HL-60 (cell line): ENCODE results near the gene RFX7.

Experiments
- DNase-seq, 2 experiments: peaks; one replicate each; pipeline ENCODE4 v3.0.0-alpha.2; 2010 to 2020; ENCODE audit warnings: low read depth in 1 of 2, low spot score in 1 of 2
- H3K27ac ChIP-seq: fragments of 250-450 bp; sonication (Bioruptor Pico); replicated peaks from 2 replicates; pipeline ENCODE4 v1.5.1; 2020; ENCODE audit warnings: mild to moderate bottlenecking, moderate library complexity
- H3K27me3 ChIP-seq: fragments of 250-450 bp; sonication (Bioruptor Pico); 2 replicates; pipeline ENCODE4 v1.5.1; 2021; ENCODE audit warnings: mild to moderate bottlenecking, moderate library complexity; ENCODE audit not compliant: insufficient read depth, poor library complexity, severe bottlenecking
- H3K4me3 ChIP-seq: replicated peaks from 2 replicates; pipeline ENCODE4 v1.5.1; 2011; ENCODE audit warnings: mild to moderate bottlenecking, control low read depth, low read length; ENCODE audit not compliant: insufficient read depth
- GABPA ChIP-seq: IDR thresholded peaks from 2 replicates; pipeline ENCODE4 v1.6.1; 2012; ENCODE audit warnings: low read depth
- POLR2AphosphoS5 ChIP-seq: IDR thresholded peaks from 2 replicates; pipeline ENCODE4 v1.6.1; 2012; ENCODE audit warnings: low read depth
- SPI1 ChIP-seq: IDR thresholded peaks from 2 replicates; pipeline ENCODE4 v1.6.1; 2012; ENCODE audit warnings: low read depth, mild to moderate bottlenecking, borderline replicate concordance
- TF ChIP-seq, protein P1 (sequence below): IDR thresholded peaks from 2 replicates; pipeline ENCODE4 v1.6.1; 2012; ENCODE audit warnings: low read depth; ENCODE audit not compliant: insufficient replicate concordance
- TF ChIP-seq, protein P2 (sequence below): IDR thresholded peaks from one replicate; pipeline ENCODE4 v1.5.1; 2011; ENCODE audit warnings: low read length, control low read depth, inconsistent platforms; ENCODE audit not compliant: insufficient read depth

RFX7 gene

GRCh38 chr15:56042031-56042430, 201.6 kb downstream of the RFX7 start:
- Histone ChIP-seq H3K4me3 (no peak overlapping the region), H3K27ac (no peak overlapping the region), H3K27me3 (no peaks in the 10 kb centered on the region)
- DNase-seq, result no peak
- TF ChIP-seq POLR2AphosphoS5, result no peak

- Histone ChIP-seq H3K27me3 (no peaks in the 10 kb centered on the region), H3K4me3 (no peak overlapping the region), H3K27ac (no peak overlapping the region)
- peak in 1 of 2 experiments; percentile 38 for DNase-seq
- TF ChIP-seq POLR2AphosphoS5 (no peak), SPI1 (no peak), GABPA (no peak)
- TF ChIP-seq, protein P1, sequence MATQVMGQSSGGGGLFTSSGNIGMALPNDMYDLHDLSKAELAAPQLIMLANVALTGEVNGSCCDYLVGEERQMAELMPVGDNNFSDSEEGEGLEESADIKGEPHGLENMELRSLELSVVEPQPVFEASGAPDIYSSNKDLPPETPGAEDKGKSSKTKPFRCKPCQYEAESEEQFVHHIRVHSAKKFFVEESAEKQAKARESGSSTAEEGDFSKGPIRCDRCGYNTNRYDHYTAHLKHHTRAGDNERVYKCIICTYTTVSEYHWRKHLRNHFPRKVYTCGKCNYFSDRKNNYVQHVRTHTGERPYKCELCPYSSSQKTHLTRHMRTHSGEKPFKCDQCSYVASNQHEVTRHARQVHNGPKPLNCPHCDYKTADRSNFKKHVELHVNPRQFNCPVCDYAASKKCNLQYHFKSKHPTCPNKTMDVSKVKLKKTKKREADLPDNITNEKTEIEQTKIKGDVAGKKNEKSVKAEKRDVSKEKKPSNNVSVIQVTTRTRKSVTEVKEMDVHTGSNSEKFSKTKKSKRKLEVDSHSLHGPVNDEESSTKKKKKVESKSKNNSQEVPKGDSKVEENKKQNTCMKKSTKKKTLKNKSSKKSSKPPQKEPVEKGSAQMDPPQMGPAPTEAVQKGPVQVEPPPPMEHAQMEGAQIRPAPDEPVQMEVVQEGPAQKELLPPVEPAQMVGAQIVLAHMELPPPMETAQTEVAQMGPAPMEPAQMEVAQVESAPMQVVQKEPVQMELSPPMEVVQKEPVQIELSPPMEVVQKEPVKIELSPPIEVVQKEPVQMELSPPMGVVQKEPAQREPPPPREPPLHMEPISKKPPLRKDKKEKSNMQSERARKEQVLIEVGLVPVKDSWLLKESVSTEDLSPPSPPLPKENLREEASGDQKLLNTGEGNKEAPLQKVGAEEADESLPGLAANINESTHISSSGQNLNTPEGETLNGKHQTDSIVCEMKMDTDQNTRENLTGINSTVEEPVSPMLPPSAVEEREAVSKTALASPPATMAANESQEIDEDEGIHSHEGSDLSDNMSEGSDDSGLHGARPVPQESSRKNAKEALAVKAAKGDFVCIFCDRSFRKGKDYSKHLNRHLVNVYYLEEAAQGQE, result no peak
- TF ChIP-seq, protein P2, sequence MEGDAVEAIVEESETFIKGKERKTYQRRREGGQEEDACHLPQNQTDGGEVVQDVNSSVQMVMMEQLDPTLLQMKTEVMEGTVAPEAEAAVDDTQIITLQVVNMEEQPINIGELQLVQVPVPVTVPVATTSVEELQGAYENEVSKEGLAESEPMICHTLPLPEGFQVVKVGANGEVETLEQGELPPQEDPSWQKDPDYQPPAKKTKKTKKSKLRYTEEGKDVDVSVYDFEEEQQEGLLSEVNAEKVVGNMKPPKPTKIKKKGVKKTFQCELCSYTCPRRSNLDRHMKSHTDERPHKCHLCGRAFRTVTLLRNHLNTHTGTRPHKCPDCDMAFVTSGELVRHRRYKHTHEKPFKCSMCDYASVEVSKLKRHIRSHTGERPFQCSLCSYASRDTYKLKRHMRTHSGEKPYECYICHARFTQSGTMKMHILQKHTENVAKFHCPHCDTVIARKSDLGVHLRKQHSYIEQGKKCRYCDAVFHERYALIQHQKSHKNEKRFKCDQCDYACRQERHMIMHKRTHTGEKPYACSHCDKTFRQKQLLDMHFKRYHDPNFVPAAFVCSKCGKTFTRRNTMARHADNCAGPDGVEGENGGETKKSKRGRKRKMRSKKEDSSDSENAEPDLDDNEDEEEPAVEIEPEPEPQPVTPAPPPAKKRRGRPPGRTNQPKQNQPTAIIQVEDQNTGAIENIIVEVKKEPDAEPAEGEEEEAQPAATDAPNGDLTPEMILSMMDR, result no peak
These were observed 203.3 kb downstream of the RFX7 start for GRCh38 chr15:56040081-56041035.

DNA sequence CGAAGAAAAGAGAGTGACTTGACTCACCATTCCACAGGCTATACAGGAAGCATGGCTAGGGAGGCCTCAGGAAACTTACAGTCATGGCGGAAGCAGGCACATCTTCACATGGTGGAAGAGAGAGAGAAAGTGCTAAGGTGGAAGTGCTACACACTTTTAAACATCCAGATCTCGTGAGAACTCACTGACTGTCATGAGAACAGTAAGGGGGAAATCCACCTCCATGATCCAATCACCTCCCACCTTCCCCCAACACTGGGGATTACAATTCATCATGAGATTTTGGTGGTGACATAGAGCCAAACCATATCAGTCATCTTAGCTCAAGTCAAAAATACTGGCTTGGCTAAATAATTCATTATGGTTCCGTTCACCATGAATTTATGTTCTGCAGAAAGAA, 205.0 kb downstream of the RFX7 start:
- no peak overlapping the region for H3K27ac ChIP-seq
- no peak for DNase-seq
- H3K4me3 ChIP-seq, result no peak overlapping the region
- TF ChIP-seq, protein P2, result no peak
- no peak for TF ChIP-seq SPI1
- TF ChIP-seq POLR2AphosphoS5, result no peak
- TF ChIP-seq, protein P1, result no peak
- TF ChIP-seq GABPA, result no peak
- H3K27me3 ChIP-seq, result no peaks in the 10 kb centered on the region

DNA sequence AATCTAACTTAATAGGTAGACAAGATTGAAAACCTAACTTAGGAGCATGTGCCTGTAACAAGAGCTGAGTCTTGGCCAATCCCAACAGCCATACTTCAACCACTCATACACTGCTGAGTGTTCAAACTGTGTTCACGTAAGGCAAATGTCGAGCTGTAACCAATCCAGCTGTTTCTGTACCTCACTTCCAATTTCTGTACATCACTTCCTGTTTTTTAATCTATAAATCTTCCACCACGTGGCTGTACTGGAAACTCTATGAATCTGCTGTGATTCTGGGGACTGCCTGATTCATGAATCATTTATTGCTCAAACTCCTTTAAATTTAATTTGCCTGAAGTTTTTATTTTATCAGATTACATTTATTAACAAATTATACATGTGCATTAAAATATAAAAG, 205.7 kb downstream of the RFX7 start:
- TF ChIP-seq, protein P2, result no peak
- TF ChIP-seq SPI1 (peak; percentile 90), GABPA (0 out of 2 replicates have a peak, but pooled peaks have one; percentile 13)
- no peaks in the 10 kb centered on the region for H3K27me3 ChIP-seq
- no peak overlapping the region for H3K4me3 ChIP-seq
- no peak overlapping the region for H3K27ac ChIP-seq
- DNase-seq, result peak in 1 of 2 experiments; percentile 14
